GM12878 (cell line): ENCODE data around the gene ZNF445. TPM values are rescaled to one million over a fixed set of nuclear protein-coding genes. Genes with fewer than 3 reads are reported as not detected.

Experiments used
- BACH1 ChIP-seq: fragments of 450-650 bp; IDR thresholded peaks from 2 replicates; pipeline ENCODE4 v1.6.1; 2017; ENCODE audit warnings: mild to moderate bottlenecking, borderline replicate concordance
- CTCF ChIP-seq, 3 experiments: IDR thresholded peaks in 2 of 3; conservative IDR thresholded peaks in 1 of 3; 2 replicates each; pipeline ENCODE4 v1.5.1; 2011; ENCODE audit warnings: low read depth in 3 of 3, low read length in 3 of 3, mild to moderate bottlenecking in 3 of 3, control low read depth in 2 of 3, moderate library complexity in 2 of 3, inconsistent platforms in 1 of 3, mixed read lengths in 1 of 3; ENCODE audit not compliant: control insufficient read depth in 2 of 3, insufficient read depth in 1 of 3; ENCODE audit errors: extremely low read depth in 1 of 3
- ELK1 ChIP-seq: IDR thresholded peaks from 2 replicates; pipeline ENCODE4 v1.6.1; 2012; ENCODE audit warnings: low read depth, low read length, improper control_type of control experiment
- MTA3 ChIP-seq: IDR thresholded peaks from 2 replicates; pipeline ENCODE4 v1.6.1; 2012; ENCODE audit warnings: low read length, inconsistent platforms, borderline replicate concordance
- MYB ChIP-seq: fragments of 150-350 bp; IDR thresholded peaks from 2 replicates; pipeline ENCODE4 v1.6.1; 2014; ENCODE audit warnings: mild to moderate bottlenecking, low read depth, low read length, borderline replicate concordance
- NFYB ChIP-seq: IDR thresholded peaks from 2 replicates; pipeline ENCODE4 v1.6.1; 2011; ENCODE audit warnings: low read depth, mild to moderate bottlenecking, low read length, improper control_type of control experiment, moderate library complexity; ENCODE audit not compliant: insufficient read depth
- PML ChIP-seq: IDR thresholded peaks from 2 replicates; pipeline ENCODE4 v1.6.1; 2012; ENCODE audit warnings: low read length, inconsistent platforms
- RBBP5 ChIP-seq: fragments of 200-600 bp; sonication (generic); conservative IDR thresholded peaks from 2 replicates; pipeline ENCODE4 v1.6.1; 2016
- SMAD1 ChIP-seq: fragments of 450-650 bp; IDR thresholded peaks from 2 replicates; pipeline ENCODE4 v1.6.1; 2018; ENCODE audit warnings: mild to moderate bottlenecking, low read depth; ENCODE audit not compliant: partially characterized antibody
- SREBF2 ChIP-seq: IDR thresholded peaks from 2 replicates; pipeline ENCODE4 v1.6.1; 2012; ENCODE audit warnings: mild to moderate bottlenecking, low read length
- STAT1 ChIP-seq: fragments of 450-650 bp; conservative IDR thresholded peaks from 2 replicates; pipeline ENCODE4 v1.6.1; 2014; ENCODE audit warnings: antibody characterized with exemption, mild to moderate bottlenecking
- STAT3 ChIP-seq: IDR thresholded peaks from 2 replicates; pipeline ENCODE4 v1.6.1; 2011; ENCODE audit warnings: low read depth, low read length, improper control_type of control experiment
- TCF7 ChIP-seq: IDR thresholded peaks from 2 replicates; pipeline ENCODE4 v1.6.1; 2014; ENCODE audit warnings: antibody characterized with exemption, borderline replicate concordance
- YY1 ChIP-seq: IDR thresholded peaks from 2 replicates; pipeline ENCODE4 v1.6.1; 2011; ENCODE audit warnings: low read depth, mild to moderate bottlenecking, low read length
- ZNF217 ChIP-seq: fragments of 450-650 bp; IDR thresholded peaks from 2 replicates; pipeline ENCODE4 v1.6.1; 2017; ENCODE audit warnings: antibody characterized with exemption, mild to moderate bottlenecking
- ZNF24 ChIP-seq: fragments of 450-650 bp; IDR thresholded peaks from 2 replicates; pipeline ENCODE4 v1.6.1; 2017; ENCODE audit warnings: antibody characterized with exemption, mild to moderate bottlenecking
- polyA plus RNA-seq, 11 experiments: library from polyadenylated mRNA; depleted of rRNA in 4 of 11; unstranded in 6 of 11; stranded (reverse) in 5 of 11; fragments of >200 nt; fragmentation: Nextera tagmentation in 4 of 11; fragmentation: Illumina TruSeq in 1 of 11; extraction: Ambion mirVana in 4 of 11; extraction: Trizol in 1 of 11; gene quantifications; 1 replicate in 1 of 11; 2 replicates in 10 of 11; pipeline versions ENCODE4 v1.2.1 to v1.2.3, GENCODE V29; 2011 to 2016; ENCODE audit warnings: inconsistent platforms in 2 of 11, missing spikeins in 2 of 11, low read depth in 1 of 11
- total RNA-seq, 4 experiments: library from RNA; depleted of rRNA in 3 of 4; stranded (reverse); fragments of >200 nt in 3 of 4; fragmentation: Illumina TruSeq in 1 of 4; extraction: Trizol in 1 of 4; gene quantifications; 2 replicates each; pipeline versions ENCODE4 v1.2.1 to v1.2.3, GENCODE V29; 2013 to 2021
- TF ChIP-seq, protein P1 (sequence below): fragments of 450-650 bp; formaldehyde crosslinking; IDR thresholded peaks from 2 replicates; pipeline ENCODE4 v1.4.0; 2022; ENCODE audit warnings: mild to moderate bottlenecking, moderate library complexity
- TF ChIP-seq, protein P2 (sequence below): IDR thresholded peaks from 2 replicates; pipeline ENCODE4 v1.6.1; 2011; ENCODE audit warnings: low read depth, low read length, improper control_type of control experiment, borderline replicate concordance
- TF ChIP-seq, protein P3 (sequence below): fragments of 450-650 bp; formaldehyde crosslinking; IDR thresholded peaks from 2 replicates; pipeline ENCODE4 v1.4.0; 2020; ENCODE audit warnings: mild to moderate bottlenecking, moderate library complexity

Gene ZNF445
- total and polyA plus RNA-seq, 10 of the 15 experiments (the other 5 are each of a cell fraction or from before 2014, with no cell fraction given), result 0.80 to 14.4 (median 5.6) TPM

DNA sequence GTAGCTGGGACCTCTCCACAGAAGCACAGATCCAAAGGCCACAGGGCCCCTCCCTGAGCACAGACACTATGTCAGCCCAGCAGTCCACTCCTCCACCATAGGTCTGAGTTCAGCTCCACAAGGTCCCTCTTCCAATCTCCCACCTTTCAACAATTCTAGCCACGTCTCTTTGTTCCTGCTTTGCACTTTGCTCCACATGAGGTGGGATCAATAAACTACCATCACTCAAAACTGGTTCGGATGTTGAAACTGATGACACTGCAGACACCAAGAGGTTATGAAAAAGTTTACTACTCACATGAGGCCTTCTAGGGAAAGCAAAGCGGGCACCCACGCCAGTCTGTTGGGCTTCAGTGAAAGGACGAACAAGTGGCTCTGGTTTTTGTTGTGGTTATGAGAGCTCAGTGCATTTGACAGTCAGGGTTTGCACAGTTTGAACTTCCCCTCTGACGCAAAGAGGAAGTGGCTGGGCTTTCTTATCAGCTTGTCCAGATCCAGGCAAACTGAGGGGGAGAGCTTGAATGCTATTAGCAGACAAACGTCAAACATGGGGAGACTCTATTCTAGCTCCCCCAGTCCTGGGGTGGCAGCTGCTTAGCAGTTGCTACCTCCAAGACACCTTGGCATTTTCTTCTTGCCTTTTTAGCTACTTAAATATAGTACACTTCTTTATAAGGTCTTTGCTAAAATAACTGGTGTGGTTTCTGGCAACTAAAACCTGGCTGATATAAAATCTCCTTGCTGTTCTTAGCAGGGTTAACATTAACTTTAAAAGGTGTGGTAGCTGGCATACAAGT lies 37.8 kb downstream of the ZNF445 start (continued):
- TF ChIP-seq, protein P1, sequence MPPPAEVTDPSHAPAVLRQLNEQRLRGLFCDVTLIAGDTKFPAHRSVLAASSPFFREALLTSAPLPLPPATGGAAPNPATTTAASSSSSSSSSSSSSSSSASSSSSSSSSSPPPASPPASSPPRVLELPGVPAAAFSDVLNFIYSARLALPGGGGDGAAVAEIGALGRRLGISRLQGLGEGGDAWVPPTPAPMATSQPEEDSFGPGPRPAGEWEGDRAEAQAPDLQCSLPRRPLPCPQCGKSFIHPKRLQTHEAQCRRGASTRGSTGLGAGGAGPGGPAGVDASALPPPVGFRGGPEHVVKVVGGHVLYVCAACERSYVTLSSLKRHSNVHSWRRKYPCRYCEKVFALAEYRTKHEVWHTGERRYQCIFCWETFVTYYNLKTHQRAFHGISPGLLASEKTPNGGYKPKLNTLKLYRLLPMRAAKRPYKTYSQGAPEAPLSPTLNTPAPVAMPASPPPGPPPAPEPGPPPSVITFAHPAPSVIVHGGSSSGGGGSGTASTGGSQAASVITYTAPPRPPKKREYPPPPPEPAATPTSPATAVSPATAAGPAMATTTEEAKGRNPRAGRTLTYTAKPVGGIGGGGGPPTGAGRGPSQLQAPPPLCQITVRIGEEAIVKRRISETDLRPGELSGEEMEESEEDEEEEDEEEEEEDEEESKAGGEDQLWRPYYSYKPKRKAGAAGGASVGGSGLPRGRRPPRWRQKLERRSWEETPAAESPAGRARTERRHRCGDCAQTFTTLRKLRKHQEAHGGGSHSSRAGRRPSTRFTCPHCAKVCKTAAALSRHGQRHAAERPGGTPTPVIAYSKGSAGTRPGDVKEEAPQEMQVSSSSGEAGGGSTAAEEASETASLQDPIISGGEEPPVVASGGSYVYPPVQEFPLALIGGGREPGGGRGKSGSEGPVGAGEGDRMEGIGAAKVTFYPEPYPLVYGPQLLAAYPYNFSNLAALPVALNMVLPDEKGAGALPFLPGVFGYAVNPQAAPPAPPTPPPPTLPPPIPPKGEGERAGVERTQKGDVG (CRISPR knock-in tag), result no peak
- no peak for TF ChIP-seq ZNF217
- TF ChIP-seq ZNF24, result no peak
- no peak for TF ChIP-seq CTCF (IDR thresholded peaks at IDR 0.05 in 2 of 3, conservative IDR thresholded peaks at IDR 0.05 in 1 of 3; ENCODE audit: control insufficient read depth in 2 of 3, extremely low read depth in 1 of 3, insufficient read depth in 1 of 3, low read depth in 3 of 3, low read length in 3 of 3)
- peak; percentile 86 for TF ChIP-seq TCF7
- no peak for TF ChIP-seq MTA3
- no peak for TF ChIP-seq RBBP5
- TF ChIP-seq PML, result 0 out of 2 replicates have a peak, but pooled peaks have one; percentile 26
- TF ChIP-seq MYB, result peak; percentile 42; the same call in 1 of the 2 replicates
- TF ChIP-seq YY1, result no peak
- TF ChIP-seq, protein P2, sequence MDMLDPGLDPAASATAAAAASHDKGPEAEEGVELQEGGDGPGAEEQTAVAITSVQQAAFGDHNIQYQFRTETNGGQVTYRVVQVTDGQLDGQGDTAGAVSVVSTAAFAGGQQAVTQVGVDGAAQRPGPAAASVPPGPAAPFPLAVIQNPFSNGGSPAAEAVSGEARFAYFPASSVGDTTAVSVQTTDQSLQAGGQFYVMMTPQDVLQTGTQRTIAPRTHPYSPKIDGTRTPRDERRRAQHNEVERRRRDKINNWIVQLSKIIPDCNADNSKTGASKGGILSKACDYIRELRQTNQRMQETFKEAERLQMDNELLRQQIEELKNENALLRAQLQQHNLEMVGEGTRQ, result no peak
- TF ChIP-seq SMAD1, result no peak
- no peak for TF ChIP-seq STAT3
- peak; percentile 36; the same call in 1 of the 2 replicates for TF ChIP-seq NFYB
- no peak for TF ChIP-seq ELK1
- TF ChIP-seq, protein P3, sequence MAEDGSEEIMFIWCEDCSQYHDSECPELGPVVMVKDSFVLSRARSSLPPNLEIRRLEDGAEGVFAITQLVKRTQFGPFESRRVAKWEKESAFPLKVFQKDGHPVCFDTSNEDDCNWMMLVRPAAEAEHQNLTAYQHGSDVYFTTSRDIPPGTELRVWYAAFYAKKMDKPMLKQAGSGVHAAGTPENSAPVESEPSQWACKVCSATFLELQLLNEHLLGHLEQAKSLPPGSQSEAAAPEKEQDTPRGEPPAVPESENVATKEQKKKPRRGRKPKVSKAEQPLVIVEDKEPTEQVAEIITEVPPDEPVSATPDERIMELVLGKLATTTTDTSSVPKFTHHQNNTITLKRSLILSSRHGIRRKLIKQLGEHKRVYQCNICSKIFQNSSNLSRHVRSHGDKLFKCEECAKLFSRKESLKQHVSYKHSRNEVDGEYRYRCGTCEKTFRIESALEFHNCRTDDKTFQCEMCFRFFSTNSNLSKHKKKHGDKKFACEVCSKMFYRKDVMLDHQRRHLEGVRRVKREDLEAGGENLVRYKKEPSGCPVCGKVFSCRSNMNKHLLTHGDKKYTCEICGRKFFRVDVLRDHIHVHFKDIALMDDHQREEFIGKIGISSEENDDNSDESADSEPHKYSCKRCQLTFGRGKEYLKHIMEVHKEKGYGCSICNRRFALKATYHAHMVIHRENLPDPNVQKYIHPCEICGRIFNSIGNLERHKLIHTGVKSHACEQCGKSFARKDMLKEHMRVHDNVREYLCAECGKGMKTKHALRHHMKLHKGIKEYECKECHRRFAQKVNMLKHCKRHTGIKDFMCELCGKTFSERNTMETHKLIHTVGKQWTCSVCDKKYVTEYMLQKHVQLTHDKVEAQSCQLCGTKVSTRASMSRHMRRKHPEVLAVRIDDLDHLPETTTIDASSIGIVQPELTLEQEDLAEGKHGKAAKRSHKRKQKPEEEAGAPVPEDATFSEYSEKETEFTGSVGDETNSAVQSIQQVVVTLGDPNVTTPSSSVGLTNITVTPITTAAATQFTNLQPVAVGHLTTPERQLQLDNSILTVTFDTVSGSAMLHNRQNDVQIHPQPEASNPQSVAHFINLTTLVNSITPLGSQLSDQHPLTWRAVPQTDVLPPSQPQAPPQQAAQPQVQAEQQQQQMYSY (CRISPR knock-in tag), result no peak
- no peak for TF ChIP-seq STAT1
- no peak for TF ChIP-seq SREBF2
- no peak for TF ChIP-seq BACH1
